Activated T-helper 2 cell treated with anti-CD3 and anti-CD28 coated beads, Interferon-gamma antibody, Interleukin-2, Interleukin-4, amounts not matched to agents 10 μg/mL and 5 μg/mL and 100 μg/mL, durations not matched to agents 14 hours and 24 hours and 36 hours (primary cell): Measurements from ENCODE around the gene TMCO2. TPM values are rescaled to one million over a fixed set of nuclear protein-coding genes. Genes with fewer than 3 reads are reported as not detected.

ENCODE experiments used
- DNase-seq: peaks from one replicate; pipeline ENCODE4 v3.0.0; 2021; ENCODE audit warnings: low spot score
- H3K27ac Mint-ChIP-seq: one replicate; pipeline ENCODE4 v1.8.0; 2021; ENCODE audit warnings: mixed read lengths
- H3K27me3 Mint-ChIP-seq: one replicate; pipeline ENCODE4 v1.8.0; 2021; ENCODE audit warnings: low read depth, mixed read lengths
- H3K36me3 Mint-ChIP-seq: one replicate; pipeline ENCODE4 v1.8.0; 2021; ENCODE audit warnings: low read depth, mixed read lengths
- H3K4me1 Mint-ChIP-seq: one replicate; pipeline ENCODE4 v1.8.0; 2021; ENCODE audit warnings: low read depth, mixed read lengths
- H3K4me3 Mint-ChIP-seq: one replicate; pipeline ENCODE4 v1.8.0; 2021; ENCODE audit warnings: low read depth, mild to moderate bottlenecking, moderate library complexity, mixed read lengths
- H3K9me3 Mint-ChIP-seq: one replicate; pipeline ENCODE4 v1.8.0; 2021; ENCODE audit warnings: mixed read lengths
- intact Hi-C: fragments of 100-400 bp; cut with micrococcal nuclease; formaldehyde crosslinking; loops from one replicate; pipeline ENCODE4 v1.15.1; 2023
- total RNA-seq: library from RNA; stranded (reverse); gene quantifications from 2 replicates; pipeline ENCODE4 v1.2.3, GENCODE V29; 2022

Gene TMCO2
- total RNA-seq, 1 donor from 2014 or later = not detected

- no peaks in the 10 kb centered on the region for H3K27me3 Mint-ChIP-seq
- no peak overlapping the region for H3K4me3 Mint-ChIP-seq
- H3K36me3 Mint-ChIP-seq = peaks cover 3% of the 10 kb centered on the region
- no peaks in the 10 kb centered on the region for H3K9me3 Mint-ChIP-seq
- no peaks in the 10 kb centered on the region for H3K4me1 Mint-ChIP-seq
- no peak overlapping the region for H3K27ac Mint-ChIP-seq
- no peak for DNase-seq
- intact Hi-C loops = no loop called here
Observed at GRCh38 chr1:40299366-40300248, 51.9 kb downstream of the TMCO2 start.

GRCh38 chr1:40300249-40300567 lies 52.5 kb downstream of the TMCO2 start:
- DNase-seq = no peak
- H3K36me3 Mint-ChIP-seq = no peaks in the 10 kb centered on the region
- intact Hi-C loops = no loop called here
- no peak overlapping the region for H3K27ac Mint-ChIP-seq
- H3K27me3 Mint-ChIP-seq = no peaks in the 10 kb centered on the region
- no peaks in the 10 kb centered on the region for H3K4me1 Mint-ChIP-seq
- H3K9me3 Mint-ChIP-seq = no peaks in the 10 kb centered on the region
- no peak overlapping the region for H3K4me3 Mint-ChIP-seq

- Mint-ChIP-seq H3K27me3 (no peaks in the 10 kb centered on the region), H3K27ac (no peak overlapping the region), H3K36me3 (no peaks in the 10 kb centered on the region), H3K9me3 (no peaks in the 10 kb centered on the region), H3K4me3 (no peak overlapping the region), H3K4me1 (no peaks in the 10 kb centered on the region)
- intact Hi-C loops = no loop called here
- no peak for DNase-seq
Observed at GRCh38 chr1:40300651-40301050, 52.9 kb downstream of the TMCO2 start.

GRCh38 chr1:40301066-40301465 lies 53.3 kb downstream of the TMCO2 start:
- H3K4me1 Mint-ChIP-seq = no peaks in the 10 kb centered on the region
- no peak for DNase-seq
- H3K9me3 Mint-ChIP-seq = no peaks in the 10 kb centered on the region
- H3K36me3 Mint-ChIP-seq = no peaks in the 10 kb centered on the region
- intact Hi-C loops = no loop called here
- no peaks in the 10 kb centered on the region for H3K27me3 Mint-ChIP-seq
- H3K27ac Mint-ChIP-seq = no peak overlapping the region
- no peak overlapping the region for H3K4me3 Mint-ChIP-seq

Other genes starting within 250 kb of the TMCO2 start
- 512 and 520 TPM in 2 replicates for gene CAP1, start 207.2 kb upstream of the TMCO2 start, total RNA-seq
- 87.8 and 92.3 TPM in 2 replicates for gene PPT1, start 150.7 kb upstream of the TMCO2 start, total RNA-seq
- gene RLF, start 86.5 kb upstream of the TMCO2 start, total RNA-seq = 22.3 and 22.6 TPM in 2 replicates
- 48.2 TPM in 2 replicates for gene ZMPSTE24, start 10.3 kb downstream of the TMCO2 start, total RNA-seq
- 18.7 and 18.9 TPM in 2 replicates for gene COL9A2, start 69.3 kb downstream of the TMCO2 start, total RNA-seq
- 185 and 186 TPM in 2 replicates for gene SMAP2, start 125.8 kb downstream of the TMCO2 start, total RNA-seq
- gene ZFP69B, start 202.5 kb downstream of the TMCO2 start, total RNA-seq = 4.7 and 5.4 TPM in 2 replicates
- gene ZFP69, start 229.4 kb downstream of the TMCO2 start, total RNA-seq = 3.3 and 4.0 TPM in 2 replicates